Transverse colon (tissue), 4 donors: ENCODE results near the gene KCNG3.

Source experiments
- CTCF ChIP-seq, 5 experiments: fragments of 200-600 bp in 3 of 5; fragments of 450-650 bp in 2 of 5; sonication (generic) in 3 of 5; IDR thresholded peaks; 1 replicate in 2 of 5; 2 replicates in 3 of 5; pipeline ENCODE4 v1.5.1; 2016 to 2017; ENCODE audit warnings: antibody characterized with exemption in 5 of 5, inconsistent platforms in 3 of 5, mild to moderate bottlenecking in 2 of 5, moderate library complexity in 1 of 5
- EP300 ChIP-seq: sonication (generic); formaldehyde crosslinking; IDR thresholded peaks from one replicate; pipeline ENCODE4 v1.6.1; 2017; ENCODE audit warnings: antibody characterized with exemption, low read depth
- POLR2A ChIP-seq: fragments of 450-650 bp; IDR thresholded peaks from one replicate; pipeline ENCODE4 v1.6.1; 2016; ENCODE audit warnings: antibody characterized with exemption, mild to moderate bottlenecking, moderate library complexity
- POLR2AphosphoS5 ChIP-seq, 3 donors: sonication (generic); formaldehyde crosslinking; IDR thresholded peaks; one replicate each; pipeline ENCODE4 v1.6.1; 2016; ENCODE audit warnings: antibody characterized with exemption in 3 of 3

DNA sequence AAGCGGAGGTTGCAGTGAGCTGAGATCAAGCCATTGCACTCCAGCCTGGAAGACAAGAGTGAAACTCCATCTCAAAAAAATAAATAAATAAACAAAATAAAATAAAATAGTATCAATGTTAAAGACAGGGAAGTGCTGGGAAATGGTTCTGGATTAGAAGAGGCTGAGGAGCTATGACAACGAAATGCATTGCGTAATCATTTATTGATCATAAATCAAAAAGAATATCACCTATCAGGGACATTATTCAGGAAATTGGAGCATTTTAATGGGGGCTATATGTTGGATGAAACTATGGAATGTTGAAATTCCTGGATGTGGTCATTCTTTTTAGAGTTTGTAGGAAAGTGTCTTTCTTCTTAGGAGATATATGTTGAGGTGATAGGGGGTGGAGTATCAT is 43.7 kb upstream of the KCNG3 start:
- TF ChIP-seq POLR2A (no peak), CTCF (IDR thresholded peaks at IDR 0.05) (no peak), POLR2AphosphoS5 (IDR thresholded peaks at IDR 0.05) (no peak), EP300 (no peak)
